Activated T-helper 17 cell treated with anti-CD3 and anti-CD28 coated beads, Interleukin-2, amount 50 U/mL, for 72 hours (primary cell): Measurements from ENCODE around the gene MYLK2. TPM values are rescaled to one million over a fixed set of nuclear protein-coding genes. Genes with fewer than 3 reads are reported as not detected.
"Not testable (repeated sequence)": the region's sequence is repeated elsewhere in the genome, so short reads cannot be mapped to it uniquely, and the experiment has no call there.

Experiments used
- ATAC-seq: fragments of 150-1000 bp; cut with Tn5 transposase; replicated peaks from 2 replicates; pipeline ENCODE4 v1.10.0; 2021; ENCODE audit warnings: mild to moderate bottlenecking, moderate library complexity
- H3K27ac Mint-ChIP-seq: one replicate; pipeline ENCODE4 v1.8.0; 2022; ENCODE audit warnings: mixed read lengths
- H3K27me3 Mint-ChIP-seq: one replicate; pipeline ENCODE4 v1.8.0; 2022; ENCODE audit warnings: mixed read lengths
- H3K36me3 Mint-ChIP-seq: one replicate; pipeline ENCODE4 v1.8.0; 2022; ENCODE audit warnings: low read depth, mild to moderate bottlenecking, mixed read lengths
- H3K4me1 Mint-ChIP-seq: one replicate; pipeline ENCODE4 v1.8.0; 2022; ENCODE audit warnings: mixed read lengths
- H3K4me3 Mint-ChIP-seq: one replicate; pipeline ENCODE4 v1.8.0; 2022; ENCODE audit warnings: mild to moderate bottlenecking, mixed read lengths
- H3K9me3 Mint-ChIP-seq: one replicate; pipeline ENCODE4 v1.8.0; 2022; ENCODE audit warnings: mixed read lengths
- total RNA-seq, 2 donors: library from RNA; stranded (reverse); gene quantifications; one replicate each; pipeline ENCODE4 v1.2.3, GENCODE V29; 2022

The MYLK2 gene
- total RNA-seq, 2 donors from 2014 or later = 0.40 to 0.86 TPM

GRCh38 chr20:31808481-31808880 lies 10.7 kb upstream of the MYLK2 start:
- Mint-ChIP-seq H3K27me3 (no peaks in the 10 kb centered on the region), H3K9me3 (no peaks in the 10 kb centered on the region), H3K4me3 (no peak overlapping the region), H3K4me1 (peaks cover 10% of the 10 kb centered on the region), H3K27ac (no peak overlapping the region), H3K36me3 (peaks cover 8% of the 10 kb centered on the region)
- no peak for ATAC-seq

GRCh38 chr20:31809661-31810060 lies 9.5 kb upstream of the MYLK2 start:
- Mint-ChIP-seq H3K4me1 (no peaks in the 10 kb centered on the region), H3K36me3 (peaks cover under 1% of the 10 kb centered on the region), H3K9me3 (no peaks in the 10 kb centered on the region), H3K4me3 (no peak overlapping the region), H3K27me3 (no peaks in the 10 kb centered on the region), H3K27ac (no peak overlapping the region)
- no peak for ATAC-seq

DNA sequence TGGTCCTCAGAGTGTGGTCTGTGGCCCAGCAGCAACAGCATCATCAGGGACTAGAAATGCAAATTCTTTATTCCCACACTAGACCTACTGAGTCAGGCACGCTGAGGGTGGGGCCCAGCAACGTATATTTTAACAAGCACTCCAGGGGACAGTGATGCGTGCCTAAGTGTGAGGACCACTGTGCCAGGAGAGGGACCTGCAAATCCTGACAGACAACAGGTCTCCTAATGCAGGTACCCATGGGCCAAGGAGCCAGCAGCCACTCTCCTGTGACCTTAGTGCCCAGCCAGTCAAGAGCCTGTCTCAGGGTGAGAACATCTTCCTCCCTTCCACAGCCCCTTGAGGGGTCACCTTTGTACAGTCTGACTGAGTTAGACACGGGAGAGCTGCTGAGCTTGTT lies 8.0 kb upstream of the MYLK2 start:
- no peaks in the 10 kb centered on the region for H3K36me3 Mint-ChIP-seq
- no peaks in the 10 kb centered on the region for H3K27me3 Mint-ChIP-seq
- H3K9me3 Mint-ChIP-seq = no peaks in the 10 kb centered on the region
- no peak overlapping the region for H3K27ac Mint-ChIP-seq
- ATAC-seq = no peak
- H3K4me3 Mint-ChIP-seq = no peak overlapping the region
- H3K4me1 Mint-ChIP-seq = no peaks in the 10 kb centered on the region

- H3K27me3 Mint-ChIP-seq = no peaks in the 10 kb centered on the region
- ATAC-seq = no peak
- no peak overlapping the region for H3K4me3 Mint-ChIP-seq
- no peaks in the 10 kb centered on the region for H3K36me3 Mint-ChIP-seq
- H3K9me3 Mint-ChIP-seq = no peaks in the 10 kb centered on the region
- H3K4me1 Mint-ChIP-seq = no peaks in the 10 kb centered on the region
- no peak overlapping the region for H3K27ac Mint-ChIP-seq
These were observed 7.1 kb upstream of the MYLK2 start for GRCh38 chr20:31811796-31812728.

DNA sequence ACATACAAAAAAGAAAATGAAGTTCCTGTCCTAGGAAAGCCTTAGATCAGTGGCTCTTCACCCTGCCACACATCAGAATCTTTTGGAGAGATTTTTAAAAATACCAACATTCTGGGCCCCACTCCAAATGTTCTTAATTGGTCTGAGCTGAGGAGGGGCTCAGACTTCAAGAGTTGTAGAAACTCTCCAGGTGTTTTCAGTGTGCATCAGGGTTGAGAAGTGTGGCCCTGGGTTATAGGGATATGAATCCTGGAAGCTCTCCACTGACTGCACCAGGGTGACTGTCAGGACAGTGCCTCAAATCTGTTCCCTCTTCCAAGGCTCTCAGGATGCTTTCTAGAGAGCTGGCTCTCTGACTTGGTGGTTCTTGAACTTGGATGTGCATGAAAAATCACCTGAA lies 5.5 kb upstream of the MYLK2 start:
- Mint-ChIP-seq H3K27me3 (no peaks in the 10 kb centered on the region), H3K4me3 (no peak overlapping the region), H3K4me1 (no peaks in the 10 kb centered on the region), H3K9me3 (no peaks in the 10 kb centered on the region), H3K27ac (no peak overlapping the region), H3K36me3 (no peaks in the 10 kb centered on the region)
- ATAC-seq = no peak

DNA sequence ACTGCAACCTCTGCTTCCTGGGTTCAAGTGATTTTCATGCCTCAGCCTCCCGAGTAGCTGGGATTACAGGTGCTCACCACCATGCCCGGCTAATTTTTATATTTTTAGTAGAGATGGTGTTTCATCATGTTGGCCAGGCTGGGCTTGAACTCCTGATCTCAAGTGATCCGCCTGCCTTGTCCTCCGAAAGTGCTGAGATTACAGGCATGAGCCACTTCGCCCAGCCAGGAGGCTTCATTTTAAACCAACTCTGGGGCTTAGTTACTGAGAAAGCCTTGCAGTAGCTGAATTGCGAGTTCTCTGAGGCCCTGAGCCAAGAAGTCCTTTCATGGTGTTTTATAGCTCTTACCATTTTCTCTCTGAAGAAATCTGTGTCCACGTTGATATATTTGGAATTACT lies 5.0 kb upstream of the MYLK2 start:
- H3K4me3 Mint-ChIP-seq, H3K9me3 Mint-ChIP-seq, H3K36me3 Mint-ChIP-seq, ATAC-seq, H3K4me1 Mint-ChIP-seq, H3K27ac Mint-ChIP-seq, H3K27me3 Mint-ChIP-seq: not testable (repeated sequence)

DNA sequence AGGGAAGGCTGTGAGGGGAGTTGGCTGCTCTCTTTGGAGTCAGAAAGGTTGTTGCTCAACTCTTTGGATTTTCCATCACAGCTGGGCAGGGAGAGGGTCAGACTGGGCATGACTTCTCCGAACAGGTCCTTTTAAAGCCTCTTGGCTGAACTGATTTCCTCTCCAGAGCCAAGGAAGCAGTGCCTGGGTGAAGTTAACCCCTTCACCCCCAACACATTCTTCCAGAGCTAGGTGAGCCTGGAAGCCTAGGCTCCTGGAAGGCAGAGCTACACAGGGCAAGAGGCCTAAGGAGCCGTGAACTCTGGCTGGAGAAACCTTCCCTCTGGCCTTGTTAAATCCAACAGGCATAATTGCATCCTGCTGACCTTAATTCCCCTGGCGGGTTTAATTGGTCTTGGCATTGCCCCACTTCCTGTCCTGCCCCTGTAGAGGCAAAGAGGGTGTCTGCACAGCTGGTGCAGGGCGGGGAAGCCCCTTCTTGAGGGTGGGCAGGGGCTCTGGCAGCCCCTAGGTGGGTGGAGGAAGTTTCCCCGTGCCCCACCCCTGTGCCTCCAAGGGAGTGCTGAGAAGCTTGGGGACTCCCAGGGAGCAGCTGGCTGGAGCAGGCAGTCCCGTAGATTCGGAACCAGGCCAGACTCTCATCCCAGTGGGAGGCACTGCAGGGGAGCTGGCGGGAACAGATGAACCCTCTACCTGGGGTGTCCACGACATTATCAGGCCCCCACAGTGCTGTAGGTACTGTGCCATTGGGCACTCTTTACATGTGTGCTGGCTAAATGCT lies 3.6 kb upstream of the MYLK2 start:
- H3K4me3 Mint-ChIP-seq = no peak overlapping the region
- H3K36me3 Mint-ChIP-seq = no peaks in the 10 kb centered on the region
- H3K27ac Mint-ChIP-seq = no peak overlapping the region
- ATAC-seq = no peak
- H3K27me3 Mint-ChIP-seq = no peaks in the 10 kb centered on the region
- H3K4me1 Mint-ChIP-seq = no peaks in the 10 kb centered on the region
- no peaks in the 10 kb centered on the region for H3K9me3 Mint-ChIP-seq

DNA sequence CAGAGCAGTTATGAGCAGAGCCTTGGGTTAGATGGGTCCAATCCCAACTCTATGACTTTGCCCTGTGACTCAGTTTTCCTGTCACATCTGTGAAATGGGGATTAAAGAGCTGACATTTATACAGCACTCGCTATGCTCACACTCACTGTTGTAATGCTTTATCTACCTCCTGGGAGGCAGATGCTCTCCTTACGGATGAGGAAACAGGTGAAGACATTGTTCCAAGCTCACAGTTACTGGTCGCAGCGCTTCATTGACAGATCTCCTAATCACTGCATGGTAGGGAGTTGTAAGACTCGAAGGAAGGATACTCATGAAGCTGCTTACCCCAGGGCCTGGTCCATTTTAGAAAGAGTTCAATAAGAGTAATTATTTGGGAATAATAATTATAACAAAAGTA lies 2.9 kb upstream of the MYLK2 start:
- no peaks in the 10 kb centered on the region for H3K4me1 Mint-ChIP-seq
- no peak for ATAC-seq
- H3K27ac Mint-ChIP-seq = no peak overlapping the region
- no peak overlapping the region for H3K4me3 Mint-ChIP-seq
- no peaks in the 10 kb centered on the region for H3K27me3 Mint-ChIP-seq
- H3K9me3 Mint-ChIP-seq = no peaks in the 10 kb centered on the region
- H3K36me3 Mint-ChIP-seq = no peaks in the 10 kb centered on the region

- Mint-ChIP-seq H3K36me3 (no peaks in the 10 kb centered on the region), H3K27me3 (no peaks in the 10 kb centered on the region), H3K4me3 (no peak overlapping the region), H3K4me1 (no peaks in the 10 kb centered on the region), H3K9me3 (no peaks in the 10 kb centered on the region), H3K27ac (no peak overlapping the region)
- no peak for ATAC-seq
These were observed 1.7 kb upstream of the MYLK2 start for GRCh38 chr20:31817461-31817860.

GRCh38 chr20:31818376-31818908 lies 714 bp upstream of the MYLK2 start:
- no peaks in the 10 kb centered on the region for H3K36me3 Mint-ChIP-seq
- no peak overlapping the region for H3K4me3 Mint-ChIP-seq
- H3K4me1 Mint-ChIP-seq = no peaks in the 10 kb centered on the region
- ATAC-seq = no peak
- no peaks in the 10 kb centered on the region for H3K9me3 Mint-ChIP-seq
- no peaks in the 10 kb centered on the region for H3K27me3 Mint-ChIP-seq
- no peak overlapping the region for H3K27ac Mint-ChIP-seq

GRCh38 chr20:31820228-31820627 lies 1.1 kb downstream of the MYLK2 start:
- H3K4me3 Mint-ChIP-seq = no peak overlapping the region

GRCh38 chr20:31821427-31821826 lies 2.3 kb downstream of the MYLK2 start:
- Mint-ChIP-seq H3K4me1 (no peaks in the 10 kb centered on the region), H3K4me3 (no peak overlapping the region), H3K36me3 (no peaks in the 10 kb centered on the region), H3K27ac (no peak overlapping the region), H3K9me3 (no peaks in the 10 kb centered on the region), H3K27me3 (no peaks in the 10 kb centered on the region)
- ATAC-seq = no peak

More at GRCh38 chr20:31820228-31820627, 1.1 kb downstream of the MYLK2 start:
- no peak for ATAC-seq
- Mint-ChIP-seq H3K36me3 (no peaks in the 10 kb centered on the region), H3K27ac (no peak overlapping the region), H3K27me3 (no peaks in the 10 kb centered on the region), H3K4me1 (no peaks in the 10 kb centered on the region), H3K9me3 (no peaks in the 10 kb centered on the region)

DNA sequence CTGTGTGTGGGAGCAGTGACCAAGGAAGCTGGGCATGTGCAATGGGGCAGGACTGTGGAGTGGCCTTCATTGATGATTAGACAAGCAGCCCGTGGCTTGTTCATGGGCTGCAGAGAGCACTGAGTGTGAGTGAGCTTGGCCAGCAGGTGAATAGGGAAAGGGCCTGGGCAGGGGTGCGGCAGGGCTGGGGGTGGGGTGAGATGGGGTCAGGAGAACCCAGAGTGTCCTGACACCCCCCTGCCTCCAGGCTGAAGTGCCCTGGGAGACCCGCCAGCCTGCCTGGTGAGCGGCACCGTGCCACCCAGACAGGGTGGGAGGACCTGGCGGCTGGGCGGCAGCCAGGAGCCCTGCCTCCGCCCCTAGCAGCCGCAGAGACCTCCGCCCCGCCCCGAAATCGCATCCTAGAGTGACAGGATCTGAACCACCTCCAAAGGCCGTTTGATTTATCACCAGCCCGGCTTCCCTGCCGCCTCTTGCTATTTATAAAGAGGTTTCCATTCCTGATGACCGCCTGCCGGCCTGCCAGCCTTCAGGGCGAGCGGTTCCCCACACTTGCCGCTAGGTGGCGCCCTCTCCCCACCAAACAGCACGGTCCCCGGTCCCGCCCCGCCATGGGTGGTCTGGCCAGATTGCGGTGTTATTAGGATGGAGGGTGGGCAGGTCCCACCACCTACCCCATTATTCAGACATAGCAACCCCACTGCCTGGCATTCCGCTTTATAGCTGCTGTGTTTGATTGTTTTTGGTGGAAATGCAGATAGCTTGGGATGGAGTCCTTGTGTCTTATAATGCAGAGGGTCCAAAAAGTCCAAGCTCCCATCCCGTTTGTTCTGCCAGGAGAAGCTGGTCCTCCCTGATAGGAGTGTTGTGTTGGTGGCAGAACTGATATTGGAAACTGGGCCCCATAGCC lies 3.5 kb downstream of the MYLK2 start:
- ATAC-seq = peak; percentile 84
- Mint-ChIP-seq H3K4me3 (peak overlapping the region; percentile 10), H3K9me3 (no peaks in the 10 kb centered on the region), H3K36me3 (no peaks in the 10 kb centered on the region), H3K27ac (no peak overlapping the region), H3K4me1 (no peaks in the 10 kb centered on the region), H3K27me3 (no peaks in the 10 kb centered on the region)
